Fibroblast of mammary gland (primary cell): ENCODE measurements around the gene PBX1.

Experiments used
- DNase-seq: peaks from one replicate; pipeline ENCODE4 v3.0.0-alpha.2; 2010; ENCODE audit warnings: low read depth
- H3K4me3 ChIP-seq: 2 replicates; pipeline ENCODE4 v1.5.1; 2011; ENCODE audit warnings: low read depth, mild to moderate bottlenecking, low read length, moderate library complexity; ENCODE audit not compliant: control insufficient read depth
- TF ChIP-seq, protein P1 (sequence below): conservative IDR thresholded peaks from 2 replicates; pipeline ENCODE4 v1.5.1; 2011; ENCODE audit warnings: low read depth, low read length, inconsistent platforms; ENCODE audit not compliant: control insufficient read depth, insufficient read depth

Gene PBX1

DNA sequence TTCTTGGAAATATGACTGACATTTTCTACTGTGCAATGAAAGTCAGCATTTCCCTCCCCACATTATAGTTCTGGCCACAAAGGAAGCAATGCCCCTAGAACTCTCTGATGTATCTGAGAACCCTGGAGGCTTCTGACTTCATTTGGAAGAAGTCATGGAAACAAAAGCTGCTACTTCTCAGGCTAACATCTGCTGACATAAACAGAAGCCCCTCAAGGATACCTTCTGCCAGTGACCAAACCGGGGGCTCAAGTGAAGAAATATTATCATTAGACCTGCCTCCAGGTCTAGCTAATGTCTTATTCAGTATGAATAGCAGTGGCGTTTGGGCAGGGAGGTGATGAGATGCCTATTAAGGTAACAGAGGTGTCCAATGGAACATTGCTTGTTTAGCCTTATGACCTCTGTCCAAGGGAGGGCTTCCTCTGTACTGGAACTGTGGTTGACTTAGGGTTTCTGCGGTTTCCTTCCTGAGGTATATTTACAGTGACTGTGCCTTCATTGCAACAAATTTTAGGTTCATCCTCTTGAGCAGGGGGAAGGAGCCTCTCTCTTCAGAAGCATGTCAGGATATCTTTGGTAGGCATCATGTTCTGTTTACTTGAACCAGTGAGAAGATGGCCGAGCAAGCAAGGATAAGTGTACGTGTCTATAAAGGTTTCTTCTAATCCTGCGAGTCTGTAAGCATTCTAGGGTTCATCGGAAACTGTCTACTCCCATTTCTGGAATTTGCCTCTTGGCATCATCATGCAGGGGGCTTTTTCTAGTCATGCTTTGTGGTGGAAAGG, 161.7 kb downstream of the PBX1 start:
- TF ChIP-seq, protein P1, sequence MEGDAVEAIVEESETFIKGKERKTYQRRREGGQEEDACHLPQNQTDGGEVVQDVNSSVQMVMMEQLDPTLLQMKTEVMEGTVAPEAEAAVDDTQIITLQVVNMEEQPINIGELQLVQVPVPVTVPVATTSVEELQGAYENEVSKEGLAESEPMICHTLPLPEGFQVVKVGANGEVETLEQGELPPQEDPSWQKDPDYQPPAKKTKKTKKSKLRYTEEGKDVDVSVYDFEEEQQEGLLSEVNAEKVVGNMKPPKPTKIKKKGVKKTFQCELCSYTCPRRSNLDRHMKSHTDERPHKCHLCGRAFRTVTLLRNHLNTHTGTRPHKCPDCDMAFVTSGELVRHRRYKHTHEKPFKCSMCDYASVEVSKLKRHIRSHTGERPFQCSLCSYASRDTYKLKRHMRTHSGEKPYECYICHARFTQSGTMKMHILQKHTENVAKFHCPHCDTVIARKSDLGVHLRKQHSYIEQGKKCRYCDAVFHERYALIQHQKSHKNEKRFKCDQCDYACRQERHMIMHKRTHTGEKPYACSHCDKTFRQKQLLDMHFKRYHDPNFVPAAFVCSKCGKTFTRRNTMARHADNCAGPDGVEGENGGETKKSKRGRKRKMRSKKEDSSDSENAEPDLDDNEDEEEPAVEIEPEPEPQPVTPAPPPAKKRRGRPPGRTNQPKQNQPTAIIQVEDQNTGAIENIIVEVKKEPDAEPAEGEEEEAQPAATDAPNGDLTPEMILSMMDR, result no peak
- no peak overlapping the region for H3K4me3 ChIP-seq
- DNase-seq, result no peak

DNA sequence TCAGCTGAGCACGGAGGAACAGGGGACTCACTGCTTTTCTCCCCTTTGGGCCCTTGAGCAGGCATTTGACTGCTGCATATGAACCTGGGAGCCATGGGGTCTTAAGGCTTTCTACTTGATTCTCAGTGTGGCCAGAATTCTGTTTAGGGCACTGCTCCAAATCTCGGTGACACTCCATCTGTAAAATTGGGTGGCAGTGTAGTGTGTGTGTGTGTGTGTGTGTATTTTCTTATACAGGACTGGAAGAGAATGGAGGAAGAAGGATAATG, 162.2 kb downstream of the PBX1 start:
- TF ChIP-seq, protein P1, result no peak
- H3K4me3 ChIP-seq, result no peak overlapping the region
- DNase-seq, result no peak

DNA sequence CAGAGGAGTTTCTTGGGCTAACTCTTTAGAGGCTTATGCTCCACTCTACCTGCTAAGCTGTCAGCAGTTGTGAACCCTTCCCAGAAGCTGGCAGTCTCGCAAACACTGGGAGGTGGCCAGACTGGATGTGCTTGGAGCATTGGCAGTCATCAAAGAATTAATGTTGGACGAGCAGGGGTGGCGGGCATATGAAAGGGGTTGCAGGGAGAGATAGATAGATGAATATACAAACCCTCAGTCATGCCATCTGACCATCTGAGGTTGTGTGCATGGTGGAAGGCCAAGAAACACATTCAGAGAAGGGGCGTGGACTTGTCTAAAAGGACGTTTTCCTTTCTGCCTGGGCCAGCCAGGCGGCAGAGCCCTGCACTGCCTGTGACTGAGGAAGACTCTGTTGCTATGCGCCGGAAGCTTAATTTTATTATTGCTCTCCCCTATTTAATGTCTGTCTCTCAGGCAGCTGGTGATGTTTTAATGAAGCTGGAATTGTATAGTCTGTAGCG, 164.4 kb downstream of the PBX1 start:
- TF ChIP-seq, protein P1, result no peak
- no peak for DNase-seq
- no peak overlapping the region for H3K4me3 ChIP-seq

DNA sequence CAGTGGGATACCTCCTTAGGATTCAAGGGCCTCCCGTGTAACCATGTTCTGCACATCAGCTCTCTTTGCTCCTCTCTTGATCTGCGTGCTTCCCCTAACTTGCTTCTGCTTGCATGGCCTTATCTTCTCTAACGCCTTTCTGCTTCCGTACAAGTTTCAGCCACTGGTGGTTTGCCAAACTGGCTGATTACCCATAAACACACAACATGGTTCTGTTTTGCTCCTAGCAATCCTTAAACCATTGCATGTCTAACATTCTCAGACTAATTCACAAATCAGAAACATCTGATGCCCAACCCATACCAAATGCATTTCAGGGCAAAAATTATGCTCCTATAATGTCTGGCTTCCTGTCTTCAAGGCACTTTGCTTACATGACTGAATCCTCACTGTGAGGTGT, 166.4 kb downstream of the PBX1 start:
- DNase-seq, result peak; percentile 45

DNA sequence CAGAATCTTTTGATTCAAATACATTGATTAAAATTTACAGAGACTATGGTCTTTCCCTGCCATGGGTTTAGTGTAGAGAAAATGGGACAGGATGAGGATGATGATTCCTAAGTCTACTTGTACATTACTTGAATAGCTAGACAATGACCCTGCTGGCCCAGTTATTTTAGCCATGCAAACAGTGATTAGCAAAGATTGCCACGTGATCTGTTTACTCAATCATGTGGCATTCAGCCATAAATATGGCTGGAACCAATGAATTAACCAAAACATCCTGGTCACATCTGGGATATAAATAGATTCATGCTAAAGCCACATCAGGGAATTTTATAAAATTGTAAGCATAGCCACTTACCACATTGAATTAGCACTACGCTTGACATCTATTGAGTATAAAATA, 167.3 kb downstream of the PBX1 start:
- H3K4me3 ChIP-seq, result no peak overlapping the region
- peak; percentile 96 for DNase-seq
- TF ChIP-seq, protein P1, result no peak

More for the DNA sequence above, 166.4 kb downstream of the PBX1 start:
- TF ChIP-seq, protein P1, result no peak
- H3K4me3 ChIP-seq, result no peak overlapping the region

DNA sequence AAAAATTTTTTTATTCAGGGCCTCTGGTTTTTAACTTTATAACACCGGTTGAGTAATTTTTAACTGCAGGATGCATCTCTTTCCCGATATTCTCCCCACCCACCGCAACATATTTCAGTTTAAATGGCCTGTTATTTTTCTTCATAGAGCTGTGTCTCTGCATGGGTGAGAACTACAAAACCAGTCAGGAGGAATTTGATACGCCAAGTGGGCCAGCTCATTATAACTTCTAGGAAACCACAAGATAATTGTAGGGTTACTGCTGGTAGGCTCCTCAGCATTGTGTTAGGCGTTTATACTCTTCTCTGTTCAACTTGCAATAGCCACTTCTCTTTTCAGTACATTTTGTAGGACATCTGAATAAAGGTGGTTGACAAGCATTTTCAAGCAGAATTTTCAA, 169.7 kb downstream of the PBX1 start:
- no peak overlapping the region for H3K4me3 ChIP-seq
- TF ChIP-seq, protein P1, result no peak
- peak; percentile 56 for DNase-seq
